ENCODE results near the gene PIAS2. TPM values are rescaled to one million over a fixed set of nuclear protein-coding genes. Genes with fewer than 3 reads are reported as not detected.
A peak's percentile ranks its signal among the peaks of the same experiment; 100 is the strongest.

Gene PIAS2
- total RNA-seq, 2 experiments from 2014 or later, result 20.3 to 21.3 TPM

GRCh38 chr18:46920653-46921052 is 3.3 kb upstream of the PIAS2 start:
- POLR2A ChIA-PET, result no interaction called here
- H3K36me3 Mint-ChIP-seq (ENCODE audit: low read depth), result no peaks in the 10 kb centered on the region
- no peak overlapping the region for H3K4me3 Mint-ChIP-seq
- H3K27ac Mint-ChIP-seq, result no peak overlapping the region
- no peak for DNase-seq
- H3K27me3 Mint-ChIP-seq, result no peaks in the 10 kb centered on the region
- H3K9me3 Mint-ChIP-seq, result no peaks in the 10 kb centered on the region
- peaks cover 22% of the 10 kb centered on the region for H3K4me1 Mint-ChIP-seq
- CTCF ChIA-PET, result interaction anchor here (1.2 kb wide), 1 partner anchor 263 kb away, joined by 3 read pairs; no protein-coding TSS in a partner anchor

- H3K9me3 Mint-ChIP-seq, result no peaks in the 10 kb centered on the region
- H3K4me3 Mint-ChIP-seq, result no peak overlapping the region
- H3K4me1 Mint-ChIP-seq, result peaks cover 28% of the 10 kb centered on the region
- CTCF ChIA-PET, result no interaction called here
- DNase-seq, result no peak
- no peaks in the 10 kb centered on the region for H3K27me3 Mint-ChIP-seq
- POLR2A ChIA-PET, result no interaction called here
- H3K27ac Mint-ChIP-seq, result no peak overlapping the region
- no peaks in the 10 kb centered on the region for H3K36me3 Mint-ChIP-seq (ENCODE audit: low read depth)
These were observed 2.8 kb upstream of the PIAS2 start for GRCh38 chr18:46920067-46920466.

GRCh38 chr18:46917803-46918600 is 695 bp upstream of the PIAS2 start:
- Mint-ChIP-seq H3K9me3 (no peaks in the 10 kb centered on the region), H3K27me3 (no peaks in the 10 kb centered on the region), H3K4me3 (peak overlapping the region; percentile 85), H3K27ac (peak overlapping the region; percentile 58), H3K4me1 (peaks cover 37% of the 10 kb centered on the region), H3K36me3 (ENCODE audit: low read depth) (no peaks in the 10 kb centered on the region)
- no peak for DNase-seq
- CTCF ChIA-PET, result interaction anchor here (1.2 kb wide), 1 partner anchor 44 kb away, joined by 3 read pairs; no protein-coding TSS in a partner anchor
- POLR2A ChIA-PET, result interaction anchor here (0.9 to 2.7 kb wide), 7 partner anchors 17 to 294 kb away, joined by 3 to 6 read pairs (median 3); partner anchors contain the start of gene HDHD2

DNA sequence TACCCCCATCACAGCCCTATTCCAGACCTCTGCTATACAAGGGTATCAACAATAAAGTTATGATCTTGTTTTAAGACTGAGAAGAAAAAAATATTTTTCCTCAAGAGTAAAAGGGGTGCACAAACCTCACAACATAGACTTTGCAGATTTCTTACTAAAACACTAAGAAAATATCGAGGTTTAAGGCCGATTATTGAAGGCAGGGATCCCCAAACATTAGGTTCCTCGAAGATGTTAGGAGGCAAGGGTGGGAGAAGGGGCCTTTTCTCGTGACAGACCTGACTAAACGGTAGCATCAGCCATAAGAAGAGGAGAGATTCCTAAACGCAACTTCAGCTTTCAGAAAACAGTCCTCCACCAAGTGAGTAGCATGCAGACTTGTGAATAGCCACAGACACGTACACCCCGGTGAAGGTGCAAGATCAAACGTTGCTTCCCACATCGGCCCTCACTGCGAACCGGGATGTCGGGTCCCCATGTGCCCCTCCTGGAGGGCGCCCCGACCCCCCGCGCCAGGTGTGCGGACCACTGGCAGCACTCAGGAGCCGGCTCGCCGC is 678 bp downstream of the PIAS2 start:
- ChIA-PET CTCF (no interaction called here), POLR2A (interaction anchor here (1.1 to 2.7 kb wide), 4 partner anchors 16 to 293 kb away, joined by 3 to 6 read pairs (median 6); partner anchors contain the start of gene HDHD2)
- Mint-ChIP-seq H3K27ac (peak overlapping the region; percentile 75), H3K4me1 (peaks cover 37% of the 10 kb centered on the region), H3K27me3 (no peaks in the 10 kb centered on the region), H3K36me3 (ENCODE audit: low read depth) (no peaks in the 10 kb centered on the region), H3K9me3 (no peaks in the 10 kb centered on the region), H3K4me3 (peak overlapping the region; percentile 85)
- DNase-seq, result peak; percentile 47

DNA sequence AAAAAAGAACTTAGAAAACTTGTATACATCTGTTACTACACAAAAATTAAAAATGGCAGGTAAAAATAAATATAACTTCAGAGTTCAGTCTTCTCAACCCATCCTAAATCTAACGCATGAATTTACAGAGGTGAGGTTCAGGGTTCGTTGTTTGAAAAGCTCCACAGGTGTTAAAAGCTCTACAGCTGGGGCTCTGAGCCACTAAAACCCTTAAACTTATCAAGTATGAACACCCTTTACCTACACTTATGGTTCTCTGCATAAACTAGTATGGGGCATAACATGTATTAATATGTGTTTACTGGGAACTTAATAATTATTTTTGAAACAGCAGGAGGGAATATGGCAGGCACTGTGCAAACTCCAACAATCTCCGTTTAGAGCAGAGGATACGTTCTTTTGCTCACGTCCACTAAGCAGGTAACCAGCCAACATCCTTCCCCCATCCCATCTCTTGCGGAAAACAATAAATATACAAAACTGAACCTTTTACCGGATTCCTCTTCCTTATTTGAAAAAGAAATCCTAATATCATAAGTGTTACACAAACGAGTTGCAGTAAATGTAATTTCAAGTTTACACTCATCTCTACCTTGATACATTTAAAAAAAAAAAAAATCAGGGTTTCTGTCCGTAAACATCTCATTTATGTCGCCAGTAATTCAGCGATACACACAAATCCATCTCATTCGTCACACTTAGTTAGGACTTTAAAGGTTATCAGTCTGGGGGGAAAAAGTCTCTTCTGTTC is 1.3 kb downstream of the PIAS2 start:
- Mint-ChIP-seq H3K4me3 (peak overlapping the region; percentile 85), H3K4me1 (peaks cover 37% of the 10 kb centered on the region), H3K27me3 (no peaks in the 10 kb centered on the region), H3K36me3 (ENCODE audit: low read depth) (no peaks in the 10 kb centered on the region), H3K9me3 (no peaks in the 10 kb centered on the region), H3K27ac (no peak overlapping the region)
- POLR2A ChIA-PET, result no interaction called here
- no peak for DNase-seq
- CTCF ChIA-PET, result interaction anchor here (0.7 kb wide), 2 partner anchors 23 to 681 kb away, joined by 3 read pairs; no protein-coding TSS in a partner anchor

GRCh38 chr18:46910856-46911255 is 6.5 kb downstream of the PIAS2 start:
- H3K36me3 Mint-ChIP-seq (ENCODE audit: low read depth), result peaks cover 5% of the 10 kb centered on the region

DNA sequence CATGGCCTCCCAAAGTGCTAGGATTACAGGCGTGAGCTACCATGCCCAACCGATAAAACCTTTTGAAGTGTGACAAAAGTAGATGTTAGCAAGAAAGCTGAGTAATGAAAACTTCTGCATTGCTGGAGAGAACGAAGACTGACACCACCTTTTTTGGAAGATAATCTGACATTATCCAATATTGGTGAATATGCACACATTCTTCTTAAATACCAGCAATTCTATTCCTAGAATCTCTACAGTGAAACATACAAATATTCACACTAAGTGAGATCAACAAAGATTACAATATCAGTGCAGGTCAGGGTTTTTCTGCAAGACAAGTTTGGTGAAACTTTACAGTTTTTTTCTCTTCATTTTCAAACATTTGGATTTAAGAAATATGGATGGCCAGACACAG is 7.8 kb downstream of the PIAS2 start:
- POLR2A ChIA-PET, result no interaction called here
- Mint-ChIP-seq H3K4me3 (no peak overlapping the region), H3K9me3 (no peaks in the 10 kb centered on the region), H3K27me3 (no peaks in the 10 kb centered on the region), H3K36me3 (ENCODE audit: low read depth) (peaks cover 5% of the 10 kb centered on the region), H3K27ac (no peak overlapping the region), H3K4me1 (peaks cover 6% of the 10 kb centered on the region)
- CTCF ChIA-PET, result no interaction called here
- no peak for DNase-seq

More at GRCh38 chr18:46910856-46911255, 6.5 kb downstream of the PIAS2 start:
- Mint-ChIP-seq H3K27ac (no peak overlapping the region), H3K4me1 (peaks cover 17% of the 10 kb centered on the region), H3K9me3 (no peaks in the 10 kb centered on the region), H3K4me3 (no peak overlapping the region), H3K27me3 (no peaks in the 10 kb centered on the region)
- no peak for DNase-seq
- ChIA-PET CTCF (no interaction called here), POLR2A (no interaction called here)

DNA sequence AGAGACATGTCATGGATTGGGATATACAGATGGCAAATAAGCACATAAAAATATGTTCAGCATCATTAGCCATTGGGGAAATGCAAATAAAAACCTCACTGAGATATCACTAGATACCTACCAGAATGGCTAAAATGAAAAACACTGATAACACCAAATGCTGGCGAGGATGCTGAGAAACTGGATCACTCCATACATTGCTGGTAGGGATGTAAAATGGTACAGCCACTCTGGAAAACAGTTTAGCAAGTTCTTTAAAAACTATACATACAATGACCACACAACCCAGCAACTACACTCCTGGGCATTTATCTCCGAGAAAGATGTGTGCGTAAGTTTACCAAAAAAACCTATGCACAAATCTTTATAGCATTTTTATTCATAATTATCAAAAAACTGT is 13.9 kb downstream of the PIAS2 start:
- DNase-seq, result no peak
- POLR2A ChIA-PET, result no interaction called here
- H3K4me3 Mint-ChIP-seq, result no peak overlapping the region
- peaks cover 3% of the 10 kb centered on the region for H3K9me3 Mint-ChIP-seq
- no peak overlapping the region for H3K27ac Mint-ChIP-seq
- H3K36me3 Mint-ChIP-seq (ENCODE audit: low read depth), result peaks cover 8% of the 10 kb centered on the region
- CTCF ChIA-PET, result no interaction called here
- H3K4me1 Mint-ChIP-seq, result peaks cover 2% of the 10 kb centered on the region
- H3K27me3 Mint-ChIP-seq, result no peaks in the 10 kb centered on the region

DNA sequence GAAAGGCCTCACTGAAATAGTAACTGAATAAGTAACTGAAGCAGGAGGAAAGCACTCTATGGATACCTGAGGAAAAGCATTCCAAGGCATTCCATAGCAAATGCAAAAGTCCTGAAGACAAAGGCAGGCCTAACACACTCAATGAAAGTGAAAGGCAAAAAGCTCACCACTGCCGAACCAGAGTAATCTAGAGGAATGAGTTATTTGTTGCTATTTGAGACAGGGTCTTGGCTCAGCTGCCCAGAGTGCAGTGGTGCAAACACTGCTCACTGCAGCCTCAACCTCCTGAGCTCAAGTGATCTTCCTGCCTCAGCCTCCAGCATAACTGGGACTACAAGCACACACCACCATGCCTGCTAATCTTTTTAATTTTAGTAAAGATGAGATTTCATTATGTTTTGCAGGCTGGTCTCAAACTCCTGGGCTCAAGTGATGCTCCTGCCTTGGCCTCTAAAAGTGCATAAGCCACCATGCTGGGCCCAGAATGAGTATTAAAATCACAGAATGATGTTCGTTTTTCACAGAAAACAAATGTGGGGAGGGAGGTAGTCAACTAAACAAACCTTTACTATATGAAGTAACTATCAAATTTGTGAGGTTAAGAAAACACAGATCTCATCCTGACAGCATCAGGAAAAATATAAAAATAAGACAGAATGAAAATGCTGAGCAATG is 17.9 kb downstream of the PIAS2 start:
- Mint-ChIP-seq H3K27me3 (no peaks in the 10 kb centered on the region), H3K4me1 (peaks cover 2% of the 10 kb centered on the region), H3K9me3 (peaks cover 3% of the 10 kb centered on the region), H3K27ac (no peak overlapping the region), H3K4me3 (no peak overlapping the region), H3K36me3 (ENCODE audit: low read depth) (peaks cover 10% of the 10 kb centered on the region)
- POLR2A ChIA-PET, result interaction anchor here (0.6 kb wide), 1 partner anchor 47 kb away, joined by 3 read pairs; no protein-coding TSS in a partner anchor
- CTCF ChIA-PET, result no interaction called here
- DNase-seq, result no peak

DNA sequence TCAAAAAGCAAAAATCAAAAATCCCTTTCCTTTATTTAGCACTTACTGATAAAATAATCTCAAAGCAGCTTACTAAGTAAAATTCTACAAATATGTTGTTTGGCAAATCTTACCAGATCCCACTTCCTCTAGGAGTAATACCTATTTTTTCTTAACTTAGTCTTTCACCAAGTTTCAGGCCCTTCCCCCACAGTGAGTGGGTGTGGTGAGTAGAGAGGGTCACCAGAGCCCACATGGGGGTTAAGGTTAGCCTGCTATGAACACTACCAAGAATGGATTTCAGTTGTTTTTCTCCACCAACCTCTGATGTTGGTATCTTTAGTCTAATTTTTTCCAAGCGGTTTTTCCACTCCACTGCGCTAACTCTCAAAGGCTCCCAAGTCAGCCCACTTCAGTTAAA is 23.2 kb downstream of the PIAS2 start:
- peaks cover 10% of the 10 kb centered on the region for H3K9me3 Mint-ChIP-seq
- H3K36me3 Mint-ChIP-seq (ENCODE audit: low read depth), result peaks cover 27% of the 10 kb centered on the region
- H3K4me1 Mint-ChIP-seq, result peaks cover 19% of the 10 kb centered on the region
- DNase-seq, result no peak
- ChIA-PET CTCF (no interaction called here), POLR2A (no interaction called here)
- no peaks in the 10 kb centered on the region for H3K27me3 Mint-ChIP-seq
- no peak overlapping the region for H3K27ac Mint-ChIP-seq
- no peak overlapping the region for H3K4me3 Mint-ChIP-seq

DNA sequence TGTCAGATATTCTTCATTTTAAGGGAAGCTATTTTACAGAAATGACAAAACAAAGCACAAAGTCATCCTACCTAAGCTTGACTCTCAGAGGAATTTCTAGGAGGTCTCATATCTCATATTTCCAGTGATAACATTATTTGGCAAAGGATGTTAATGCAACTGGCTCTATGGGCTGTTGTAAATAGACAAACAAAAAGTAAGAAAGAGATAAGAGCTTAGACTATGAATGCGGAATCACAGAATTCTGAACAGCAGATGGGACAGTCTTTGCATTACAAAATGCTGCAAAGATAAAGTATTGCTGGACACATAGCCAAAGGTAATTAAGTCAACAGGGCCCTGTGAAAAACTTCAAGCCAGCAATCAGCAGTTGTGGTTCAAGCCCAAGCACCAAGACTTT is 23.9 kb downstream of the PIAS2 start:
- Mint-ChIP-seq H3K27ac (no peak overlapping the region), H3K27me3 (no peaks in the 10 kb centered on the region), H3K9me3 (peaks cover 16% of the 10 kb centered on the region), H3K4me3 (no peak overlapping the region), H3K36me3 (ENCODE audit: low read depth) (peaks cover 35% of the 10 kb centered on the region), H3K4me1 (peaks cover 18% of the 10 kb centered on the region)
- CTCF ChIA-PET, result interaction anchor here (0.5 kb wide), 1 partner anchor 23 kb away, joined by 3 read pairs; no protein-coding TSS in a partner anchor
- DNase-seq, result no peak
- POLR2A ChIA-PET, result interaction anchor here (1.2 kb wide), 1 partner anchor 24 kb away, joined by 3 read pairs; the partner anchor contains the start of genes KATNAL2 and PIAS2

DNA sequence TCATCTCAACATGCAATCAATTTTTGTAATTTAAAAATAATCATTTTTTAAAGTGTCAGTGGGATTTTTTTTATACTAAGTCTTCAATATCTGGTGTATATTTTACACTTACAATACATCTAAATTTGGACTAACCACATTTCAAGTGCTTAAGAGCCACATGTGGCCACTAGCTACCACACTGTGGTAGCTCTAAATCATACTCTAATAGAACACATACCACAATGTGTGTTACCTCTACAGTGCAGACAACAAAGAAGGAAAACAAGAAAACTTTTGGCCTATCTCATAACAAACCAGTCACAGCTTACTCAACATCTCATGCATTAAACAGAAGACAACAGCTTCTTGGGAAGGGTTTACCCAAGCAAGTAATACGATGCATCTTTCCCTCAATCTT is 24.5 kb downstream of the PIAS2 start:
- ChIA-PET CTCF (interaction anchor here (0.5 kb wide), 1 partner anchor 23 kb away, joined by 3 read pairs; no protein-coding TSS in a partner anchor), POLR2A (interaction anchor here (1.2 kb wide), 1 partner anchor 25 kb away, joined by 3 read pairs; the partner anchor contains the start of genes KATNAL2 and PIAS2)
- Mint-ChIP-seq H3K27me3 (no peaks in the 10 kb centered on the region), H3K4me3 (no peak overlapping the region), H3K4me1 (peaks cover 18% of the 10 kb centered on the region), H3K27ac (no peak overlapping the region), H3K36me3 (ENCODE audit: low read depth) (peaks cover 37% of the 10 kb centered on the region), H3K9me3 (peaks cover 18% of the 10 kb centered on the region)
- no peak for DNase-seq
